Naive B cell (primary cell): Measurements from ENCODE around the gene IGSF8. TPM values are rescaled to one million over a fixed set of nuclear protein-coding genes. Genes with fewer than 3 reads are reported as not detected.

ENCODE experiments used
- ATAC-seq, 2 donors: fragments of 150-1000 bp; cut with Tn5 transposase; 2 replicates each; pipeline ENCODE4 v1.10.0; 2021; ENCODE audit warnings: low read depth in 2 of 2, mild to moderate bottlenecking in 2 of 2, moderate library complexity in 2 of 2
- DNase-seq: peaks from one replicate; pipeline ENCODE4 v3.0.0; 2022
- H3K27ac Mint-ChIP-seq, 6 donors: one replicate each; pipeline ENCODE4 v1.8.0; 2020 to 2022; ENCODE audit warnings: mild to moderate bottlenecking in 6 of 6, mixed read lengths in 6 of 6, moderate library complexity in 5 of 6, inconsistent platforms in 2 of 6
- H3K27me3 Mint-ChIP-seq, 3 donors: one replicate each; pipeline ENCODE4 v1.8.0; 2021 to 2022; ENCODE audit warnings: mixed read lengths in 3 of 3, mild to moderate bottlenecking in 1 of 3
- H3K36me3 Mint-ChIP-seq, 2 donors: one replicate each; pipeline ENCODE4 v1.8.0; 2020 to 2022; ENCODE audit warnings: mixed read lengths in 2 of 2, inconsistent platforms in 1 of 2, mild to moderate bottlenecking in 1 of 2
- H3K4me1 Mint-ChIP-seq, 3 donors: one replicate each; pipeline ENCODE4 v1.8.0; 2020 to 2022; ENCODE audit warnings: mixed read lengths in 3 of 3, inconsistent platforms in 1 of 3, mild to moderate bottlenecking in 1 of 3, moderate library complexity in 1 of 3
- H3K4me3 Mint-ChIP-seq, 8 donors: one replicate each; pipeline ENCODE4 v1.8.0; 2020 to 2022; ENCODE audit warnings: mild to moderate bottlenecking in 8 of 8, mixed read lengths in 8 of 8, moderate library complexity in 8 of 8, inconsistent platforms in 2 of 8
- H3K9me3 Mint-ChIP-seq, 7 donors: one replicate each; pipeline ENCODE4 v1.8.0; 2020 to 2022; ENCODE audit warnings: mixed read lengths in 7 of 7, mild to moderate bottlenecking in 5 of 7, inconsistent platforms in 2 of 7, moderate library complexity in 1 of 7
- polyA plus RNA-seq, 6 donors: library from polyadenylated mRNA; unstranded; fragments of 300-500 nt; fragmentation: Illumina TruSeq; gene quantifications; one replicate each; pipeline ENCODE4 v1.2.3, GENCODE V29; 2021; ENCODE audit warnings: low read depth in 6 of 6

IGSF8 gene
- polyA plus RNA-seq, 6 donors from 2014 or later = 33.6 to 53.1 (median 47.7) TPM

DNA sequence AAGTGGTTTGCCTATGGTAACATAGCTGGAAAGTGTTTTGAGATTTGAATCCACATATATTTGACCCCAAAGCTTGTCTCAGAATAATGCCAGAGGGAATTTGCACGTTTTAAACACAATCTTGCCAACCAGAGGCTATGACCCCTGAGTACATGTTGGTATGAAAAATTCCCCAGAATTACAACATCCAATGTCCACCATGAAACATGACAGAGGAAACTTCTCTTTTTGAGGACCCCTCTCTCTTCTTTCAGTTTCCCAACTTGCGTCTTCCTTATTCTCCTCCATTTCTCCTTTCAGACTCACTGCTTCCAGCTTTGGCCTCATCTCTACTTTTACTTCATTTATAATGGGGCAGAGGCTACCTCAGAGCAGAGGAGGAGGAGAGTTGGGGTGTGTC, 22.6 kb downstream of the IGSF8 start:
- no peak for DNase-seq
- H3K4me1 Mint-ChIP-seq = peaks cover under 1 to 9% (median 8%) of the 10 kb centered on the region in 3 donors
- H3K27ac Mint-ChIP-seq = peak overlapping the region in 1 of 6 donors; percentile 81
- H3K9me3 Mint-ChIP-seq = no peaks in the 10 kb centered on the region
- no peaks in the 10 kb centered on the region for H3K36me3 Mint-ChIP-seq
- H3K4me3 Mint-ChIP-seq = no peak overlapping the region
- peaks cover 48 to 73% (median 69%) of the 10 kb centered on the region in 3 donors for H3K27me3 Mint-ChIP-seq
- no peak for ATAC-seq

DNA sequence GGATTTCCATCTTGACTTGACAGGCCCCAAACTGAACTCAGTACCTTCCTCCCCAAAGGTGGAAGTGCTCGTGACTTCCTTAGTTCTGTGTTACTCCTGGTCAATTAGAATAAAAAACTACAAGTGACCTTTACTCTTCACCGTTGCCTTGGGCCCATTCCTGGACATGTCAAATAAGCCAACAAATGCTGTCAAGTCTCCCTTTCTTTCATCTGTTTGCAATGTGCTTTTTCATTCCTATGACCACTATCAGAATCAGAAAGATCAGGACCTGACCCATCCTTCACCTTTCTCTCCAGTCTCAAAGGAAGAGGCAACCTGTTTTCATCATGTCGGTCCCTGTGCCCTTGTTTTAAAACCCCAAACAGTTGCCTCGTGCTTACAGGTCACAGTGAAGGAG, 23.6 kb downstream of the IGSF8 start:
- Mint-ChIP-seq H3K36me3 (no peaks in the 10 kb centered on the region), H3K9me3 (no peaks in the 10 kb centered on the region), H3K27ac (peak overlapping the region in 1 of 6 donors; percentile 71), H3K27me3 (peaks cover 46 to 73% (median 71%) of the 10 kb centered on the region in 3 donors), H3K4me3 (no peak overlapping the region), H3K4me1 (peaks cover 10 to 16% (median 16%) of the 10 kb centered on the region in 3 donors)
- no peak for ATAC-seq
- DNase-seq = no peak

DNA sequence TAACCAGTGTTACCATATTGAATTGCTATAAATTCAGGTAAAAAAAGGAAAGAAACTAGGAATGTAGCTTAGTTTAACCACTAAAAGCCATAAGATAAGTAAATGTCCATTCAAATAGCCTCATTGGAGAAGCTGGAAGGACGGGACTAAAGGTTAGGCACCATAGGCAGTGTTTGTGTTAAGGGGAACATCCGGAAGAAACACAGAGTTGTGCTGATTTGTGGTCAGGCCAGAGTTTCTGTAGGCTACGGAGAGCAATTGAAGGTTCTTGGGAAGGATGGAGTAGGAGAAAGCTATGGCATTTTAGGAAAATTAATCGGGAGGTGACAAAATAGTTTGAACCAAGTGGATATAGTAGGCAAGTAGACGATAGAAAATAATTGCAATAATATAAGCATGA, 27.1 kb downstream of the IGSF8 start:
- no peak overlapping the region for H3K27ac Mint-ChIP-seq
- peaks cover 33 to 79% (median 74%) of the 10 kb centered on the region in 3 donors for H3K27me3 Mint-ChIP-seq
- no peaks in the 10 kb centered on the region for H3K36me3 Mint-ChIP-seq
- H3K4me1 Mint-ChIP-seq = peaks cover 15 to 24% (median 16%) of the 10 kb centered on the region in 3 donors
- H3K4me3 Mint-ChIP-seq = peak overlapping the region in 1 of 8 donors; percentile 62
- no peaks in the 10 kb centered on the region for H3K9me3 Mint-ChIP-seq
- no peak for DNase-seq
- no peak for ATAC-seq

DNA sequence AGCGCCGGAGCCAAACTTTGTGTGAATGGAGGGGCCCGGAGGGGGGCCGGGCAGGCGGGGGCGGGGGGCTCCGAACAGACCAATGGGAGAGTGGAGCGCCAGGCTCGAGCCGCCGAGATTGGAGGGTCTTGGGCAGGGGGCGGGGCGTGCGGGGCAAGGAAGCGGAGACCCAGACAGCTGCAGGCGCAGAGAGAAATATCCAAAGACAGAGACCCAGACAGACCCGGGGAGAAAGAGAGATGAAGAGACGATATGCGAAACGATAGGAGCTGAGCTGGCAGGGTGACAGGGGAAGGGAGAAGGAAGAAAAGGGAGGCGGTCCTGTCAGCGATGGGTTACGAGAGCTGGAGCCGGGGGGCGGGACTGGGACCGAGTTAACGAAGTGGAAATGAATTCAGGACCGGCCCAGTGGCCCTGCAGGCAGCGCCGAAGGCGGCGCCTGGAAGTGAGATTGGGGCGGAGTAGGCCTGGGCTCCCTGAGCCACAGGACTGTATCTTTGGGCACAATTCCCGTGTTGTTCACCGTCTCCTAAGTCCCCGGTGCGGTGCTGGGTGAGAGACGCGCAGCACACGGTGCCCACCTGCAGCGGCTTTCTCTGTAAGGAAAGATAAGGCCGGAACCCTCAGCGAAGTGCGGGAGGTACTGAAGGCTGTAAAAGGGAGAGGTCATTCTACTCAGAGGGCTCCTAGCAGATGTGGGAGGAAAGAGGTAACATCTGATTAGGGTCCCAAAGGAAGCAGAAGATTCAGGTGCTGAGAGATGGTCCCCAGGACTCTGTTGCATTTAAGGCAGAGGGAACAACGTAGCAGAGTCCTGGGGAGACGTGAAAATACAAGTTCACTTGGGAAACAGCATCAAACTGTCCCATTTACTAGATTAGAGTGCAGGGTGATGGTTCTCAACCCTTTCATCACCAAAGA, 27.9 kb downstream of the IGSF8 start:
- H3K27me3 Mint-ChIP-seq = peaks cover 34 to 79% (median 76%) of the 10 kb centered on the region in 3 donors
- ATAC-seq = peak; percentile 94 to 97

DNA sequence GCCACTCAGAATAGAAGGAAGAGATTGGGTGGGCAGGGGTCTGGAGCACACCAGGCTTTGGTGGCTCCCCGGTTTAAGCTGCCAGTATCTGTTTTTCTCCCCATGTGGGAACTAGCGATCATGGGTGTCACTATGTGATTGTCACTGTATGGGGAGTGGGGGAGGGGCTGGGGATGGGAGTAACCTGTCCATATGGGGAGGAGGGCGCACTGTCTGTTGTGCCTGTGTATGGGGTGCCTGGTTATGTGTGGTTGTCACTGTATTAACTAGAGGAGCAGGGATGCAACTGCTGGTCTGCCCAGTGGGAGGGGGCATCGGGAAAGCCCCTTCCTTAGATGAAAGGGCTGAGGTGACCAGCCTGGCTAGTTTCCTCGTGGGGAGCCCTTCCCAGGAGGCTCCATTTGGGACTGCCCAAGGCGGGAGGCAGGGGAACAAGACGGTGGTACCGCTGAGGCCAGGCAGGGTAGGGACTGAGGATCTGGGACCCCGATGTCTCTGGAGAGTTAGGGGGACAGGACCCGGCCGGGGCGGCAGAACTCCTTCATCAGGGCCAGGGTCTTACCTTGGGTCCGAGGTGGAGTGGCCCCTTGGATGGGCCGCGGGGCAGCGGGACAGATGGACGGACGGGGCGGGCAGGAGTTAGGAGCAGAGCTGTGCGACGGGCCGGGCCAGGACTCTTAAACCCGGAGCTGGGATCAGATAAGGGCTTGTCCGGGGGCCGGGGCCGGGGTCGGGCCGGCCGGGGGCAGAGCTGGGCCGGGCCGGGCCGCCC, 28.8 kb downstream of the IGSF8 start, which contains the start of gene KCNJ10:
TSS of gene KCNJ10 (minus strand) at position 701 of the 772 bp plus-strand sequence. CDS start 27,628 bp downstream, outside the sequence.
- Mint-ChIP-seq H3K4me1 (peaks cover 15 to 24% (median 16%) of the 10 kb centered on the region in 3 donors), H3K36me3 (no peaks in the 10 kb centered on the region), H3K9me3 (no peaks in the 10 kb centered on the region), H3K4me3 (peak within 1 kb of the TSS; percentile 86 to 94 (median 90)), H3K27ac (peak within 1 kb of the TSS in 5 of 6 donors; percentile 58 to 75 (median 65)), H3K27me3 (peaks cover 40 to 80% (median 75%) of the 10 kb centered on the region in 3 donors)
- ATAC-seq = peak in 1 of 2 donors; percentile 3
- DNase-seq = no peak

More for the DNA sequence above, 27.9 kb downstream of the IGSF8 start:
- peak overlapping the region; percentile 86 to 94 (median 90) for H3K4me3 Mint-ChIP-seq
- peak overlapping the region in 3 of 6 donors; percentile 0 to 73 (median 58) for H3K27ac Mint-ChIP-seq
- no peaks in the 10 kb centered on the region for H3K9me3 Mint-ChIP-seq
- H3K4me1 Mint-ChIP-seq = peaks cover 15 to 24% (median 16%) of the 10 kb centered on the region in 3 donors
- H3K36me3 Mint-ChIP-seq = no peaks in the 10 kb centered on the region
- peak; percentile 70 for DNase-seq

DNA sequence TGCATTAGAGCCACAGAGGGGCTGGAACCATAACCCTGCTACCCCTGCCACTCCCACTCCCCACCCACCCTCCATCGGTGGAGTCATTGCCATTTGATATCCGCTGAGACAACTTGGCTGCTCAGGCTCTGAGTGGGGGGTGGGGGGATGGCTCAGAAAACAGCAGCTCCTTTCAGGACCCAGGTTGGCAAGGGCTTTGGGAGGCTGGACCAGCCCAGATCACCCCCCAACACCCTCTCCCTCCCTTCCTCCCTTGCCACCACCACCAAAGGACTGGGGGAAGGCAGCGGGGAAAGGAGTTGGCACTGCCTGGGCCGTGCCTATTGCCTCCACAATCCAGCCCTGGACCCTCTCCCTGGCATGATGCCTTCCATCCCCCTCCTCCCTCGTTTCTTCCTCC, 30.2 kb downstream of the IGSF8 start:
- peaks cover 50 to 77% (median 72%) of the 10 kb centered on the region in 3 donors for H3K27me3 Mint-ChIP-seq
- no peaks in the 10 kb centered on the region for H3K9me3 Mint-ChIP-seq
- no peak for ATAC-seq
- no peak for DNase-seq
- no peak overlapping the region for H3K27ac Mint-ChIP-seq
- H3K36me3 Mint-ChIP-seq = no peaks in the 10 kb centered on the region
- peaks cover 15 to 24% (median 16%) of the 10 kb centered on the region in 3 donors for H3K4me1 Mint-ChIP-seq
- H3K4me3 Mint-ChIP-seq = peak overlapping the region in 1 of 8 donors; percentile 40

DNA sequence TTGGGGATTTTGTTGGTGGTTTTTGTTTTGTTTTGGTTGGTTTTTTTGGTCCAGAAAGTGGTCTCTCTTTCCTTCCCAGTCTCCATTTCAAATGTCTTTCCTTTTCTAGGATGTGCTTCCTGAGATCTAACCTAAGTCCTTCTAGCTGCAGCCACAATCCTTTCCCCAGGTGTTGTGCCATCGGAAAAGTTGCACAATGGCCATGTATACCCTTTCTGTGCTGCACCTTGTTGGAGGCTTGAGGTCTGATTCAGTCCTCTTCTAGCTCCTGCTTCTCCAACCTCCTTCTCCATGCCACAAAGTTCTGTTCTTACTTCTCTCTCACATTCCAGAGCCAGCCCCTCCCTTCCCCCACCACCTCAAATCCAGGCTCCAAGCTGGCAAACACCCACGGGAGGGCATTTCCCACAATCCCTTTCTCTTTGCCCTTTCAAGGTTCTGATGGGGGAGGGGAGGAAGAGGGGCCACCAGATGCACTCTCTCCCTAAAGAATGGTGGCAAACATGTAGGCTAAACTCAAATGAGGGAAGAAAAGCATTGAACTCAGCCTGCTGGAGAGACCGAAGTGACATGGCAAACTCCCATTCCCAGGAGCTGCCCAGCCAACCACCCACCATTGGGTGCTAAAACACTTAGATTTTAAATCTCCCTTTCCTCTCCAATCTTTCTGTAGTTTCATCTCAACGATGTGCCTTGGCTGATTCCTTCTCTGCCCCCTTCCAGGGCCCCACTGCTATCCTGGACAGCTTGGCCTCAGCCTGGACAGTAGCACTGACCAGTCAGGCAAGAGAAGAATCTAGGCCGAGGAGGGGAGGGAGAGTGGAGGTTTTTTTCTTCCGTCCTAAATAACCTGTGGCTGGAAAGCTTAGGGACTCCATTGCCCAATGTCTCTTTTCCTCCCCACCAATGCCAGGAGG, 31.3 kb downstream of the IGSF8 start:
- peaks cover 15 to 24% (median 16%) of the 10 kb centered on the region in 3 donors for H3K4me1 Mint-ChIP-seq
- peak overlapping the region in 1 of 8 donors; percentile 31 for H3K4me3 Mint-ChIP-seq
- peaks cover 49 to 81% (median 68%) of the 10 kb centered on the region in 3 donors for H3K27me3 Mint-ChIP-seq
- H3K27ac Mint-ChIP-seq = peak overlapping the region in 2 of 6 donors; percentile 41 to 84
- no peaks in the 10 kb centered on the region for H3K36me3 Mint-ChIP-seq
- H3K9me3 Mint-ChIP-seq = no peaks in the 10 kb centered on the region
- no peak for DNase-seq
- ATAC-seq = no peak

DNA sequence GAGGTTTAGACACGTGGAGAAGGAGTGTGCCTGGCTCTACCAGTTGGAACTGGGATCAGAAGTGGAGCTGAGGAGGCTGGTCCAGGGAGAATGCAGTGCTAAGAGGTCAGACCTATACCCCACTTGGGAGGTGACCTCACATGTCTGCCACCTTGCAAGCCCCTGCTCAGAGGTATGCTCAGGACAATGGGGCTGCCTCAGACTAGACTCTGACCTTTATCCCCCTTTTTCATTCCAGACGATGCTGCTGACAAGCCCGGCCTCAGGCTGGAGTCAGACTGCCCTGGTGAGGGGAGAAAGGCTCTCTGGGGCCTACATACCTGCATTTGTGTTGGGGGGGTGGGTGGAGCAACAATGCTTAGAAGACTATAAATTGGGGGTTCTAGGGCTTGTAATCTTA, 33.7 kb downstream of the IGSF8 start:
- Mint-ChIP-seq H3K27ac (no peak overlapping the region), H3K9me3 (no peaks in the 10 kb centered on the region), H3K4me3 (no peak overlapping the region), H3K4me1 (peaks cover 3 to 7% (median 4%) of the 10 kb centered on the region in 3 donors), H3K36me3 (no peaks in the 10 kb centered on the region), H3K27me3 (peaks cover 38 to 78% (median 66%) of the 10 kb centered on the region in 3 donors)
- ATAC-seq = no peak
- DNase-seq = no peak

DNA sequence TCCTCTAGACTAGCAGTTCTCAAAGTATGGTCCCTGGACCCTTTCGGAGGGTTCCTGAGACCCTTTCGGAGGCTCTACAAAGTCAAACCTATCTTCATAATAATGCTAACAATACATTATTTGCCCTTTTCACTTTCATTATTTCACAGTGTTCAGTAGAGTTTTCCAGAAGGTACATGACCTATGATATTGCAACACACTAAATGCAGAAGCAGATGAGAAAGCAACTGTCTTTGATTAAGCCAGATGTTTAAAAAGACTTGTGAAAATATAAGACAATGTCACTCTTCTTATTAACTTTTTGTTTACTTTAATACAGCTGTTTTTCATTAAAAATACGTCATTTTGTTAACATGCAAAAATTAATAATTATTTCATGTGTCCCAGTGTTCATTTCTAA, 34.3 kb downstream of the IGSF8 start:
- H3K27me3 Mint-ChIP-seq = peaks cover 36 to 78% (median 66%) of the 10 kb centered on the region in 3 donors
- H3K9me3 Mint-ChIP-seq = no peaks in the 10 kb centered on the region
- DNase-seq = no peak
- H3K36me3 Mint-ChIP-seq = no peaks in the 10 kb centered on the region
- no peak for ATAC-seq
- H3K4me1 Mint-ChIP-seq = peaks cover 0 to 2% (median 0%) of the 10 kb centered on the region in 3 donors
- H3K27ac Mint-ChIP-seq = no peak overlapping the region
- H3K4me3 Mint-ChIP-seq = no peak overlapping the region

DNA sequence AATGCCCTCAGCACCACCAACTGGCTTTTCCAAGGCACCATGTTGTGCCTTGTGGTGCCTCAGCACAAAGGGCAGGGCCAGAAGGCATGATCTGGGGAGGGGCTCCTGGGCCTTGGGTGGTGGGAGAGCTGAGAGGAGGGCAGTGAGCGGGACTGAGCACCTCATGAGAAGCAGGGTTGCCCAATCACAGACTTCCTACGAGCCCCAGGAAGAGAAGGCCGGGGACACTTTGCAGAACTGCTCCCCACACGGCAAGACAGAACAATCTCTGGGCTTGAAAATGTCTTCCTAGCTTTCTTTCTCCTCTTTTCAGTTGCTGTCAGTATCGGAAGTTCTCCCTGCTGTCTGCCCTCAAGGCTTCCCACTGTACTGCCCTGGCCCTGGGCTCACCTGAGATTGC, 35.2 kb downstream of the IGSF8 start:
- no peak for ATAC-seq
- H3K9me3 Mint-ChIP-seq = no peaks in the 10 kb centered on the region
- H3K27me3 Mint-ChIP-seq = peaks cover 36 to 75% (median 66%) of the 10 kb centered on the region in 3 donors
- H3K27ac Mint-ChIP-seq = no peak overlapping the region
- no peaks in the 10 kb centered on the region for H3K36me3 Mint-ChIP-seq
- H3K4me3 Mint-ChIP-seq = no peak overlapping the region
- DNase-seq = no peak
- H3K4me1 Mint-ChIP-seq = no peaks in the 10 kb centered on the region

DNA sequence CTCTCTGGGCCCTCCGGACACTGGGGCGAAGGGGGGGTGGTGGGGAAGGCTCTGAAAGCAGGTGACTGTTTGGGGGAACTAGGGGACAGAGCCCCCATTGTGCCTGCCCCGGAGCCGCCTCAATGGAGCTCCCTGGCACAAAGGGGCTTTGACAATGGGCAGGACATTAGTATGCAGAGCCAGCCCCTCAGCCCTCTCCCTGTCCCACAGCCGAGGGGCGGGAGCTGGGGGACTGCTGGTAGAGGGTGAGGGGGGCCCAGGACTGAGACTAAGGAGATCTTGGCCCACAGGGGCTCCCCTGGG, 36.2 kb downstream of the IGSF8 start:
- DNase-seq (no peak), ATAC-seq (no peak)
- no peaks in the 10 kb centered on the region for H3K4me1 Mint-ChIP-seq
- no peaks in the 10 kb centered on the region for H3K9me3 Mint-ChIP-seq
- no peaks in the 10 kb centered on the region for H3K36me3 Mint-ChIP-seq
- H3K4me3 Mint-ChIP-seq = no peak overlapping the region
- H3K27me3 Mint-ChIP-seq = peaks cover 36 to 71% (median 65%) of the 10 kb centered on the region in 3 donors
- no peak overlapping the region for H3K27ac Mint-ChIP-seq

DNA sequence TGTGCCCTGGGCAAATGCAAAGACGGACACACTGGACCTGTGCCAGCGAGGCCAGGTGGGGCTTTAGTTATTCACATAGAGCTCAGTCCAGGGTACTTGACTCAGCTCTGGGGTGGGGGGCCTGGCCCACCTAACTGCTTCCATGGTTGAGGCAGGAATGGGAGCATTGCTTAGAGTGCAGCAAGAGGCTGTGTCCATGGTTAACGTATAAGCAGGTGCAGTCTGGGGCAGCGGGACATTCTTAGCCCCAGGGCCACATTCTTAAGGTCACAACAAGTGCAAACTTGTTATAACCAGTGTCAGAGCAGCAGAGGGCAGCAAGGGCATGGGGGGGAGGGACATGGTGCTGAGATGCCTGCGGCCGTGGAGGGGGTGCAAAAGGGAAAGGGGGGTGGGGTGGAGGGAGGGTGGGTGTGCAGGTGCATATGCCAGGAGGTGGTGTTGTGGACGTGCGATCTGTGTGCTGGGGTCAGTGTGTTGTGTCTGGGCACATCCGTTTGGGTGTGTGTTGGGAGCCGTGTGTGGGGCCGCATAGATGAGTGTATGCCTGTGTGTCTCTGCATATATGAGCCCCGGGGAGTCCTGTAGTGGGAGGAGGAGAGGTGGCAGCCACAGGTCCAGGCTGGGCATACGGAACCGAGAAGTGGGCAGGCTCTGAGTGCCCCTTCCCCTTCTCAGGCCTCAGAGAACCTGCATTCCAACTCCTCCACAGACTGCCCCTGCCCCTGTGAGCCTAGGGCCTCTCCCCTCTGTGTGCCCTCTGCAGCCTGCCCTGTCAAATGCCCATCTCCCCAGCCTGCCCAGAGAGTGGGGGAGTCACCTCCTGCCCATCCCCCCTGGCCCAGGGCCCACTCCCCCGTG, 36.8 kb downstream of the IGSF8 start:
- ATAC-seq = no peak
- Mint-ChIP-seq H3K9me3 (no peaks in the 10 kb centered on the region), H3K4me1 (no peaks in the 10 kb centered on the region), H3K27ac (no peak overlapping the region), H3K27me3 (peaks cover 42 to 71% (median 66%) of the 10 kb centered on the region in 3 donors), H3K36me3 (no peaks in the 10 kb centered on the region), H3K4me3 (no peak overlapping the region)
- DNase-seq = no peak
